GM19240 (cell line): ENCODE results near the gene C15orf62.

ENCODE experiments used
- DNase-seq: peaks from one replicate; pipeline ENCODE4 v3.0.0; 2011; ENCODE audit warnings: low spot score; ENCODE audit not compliant: insufficient read length

C15orf62 gene

GRCh38 chr15:40782609-40783227, 12.9 kb downstream of the C15orf62 start:
- DNase-seq = peak; percentile 62

- no peak for DNase-seq
Observed at GRCh38 chr15:40785164-40785563, 15.4 kb downstream of the C15orf62 start.

- DNase-seq = no peak
Observed at GRCh38 chr15:40785814-40786213, 16.0 kb downstream of the C15orf62 start.

- no peak for DNase-seq
Observed at GRCh38 chr15:40787344-40787841, 17.6 kb downstream of the C15orf62 start.

GRCh38 chr15:40787991-40788390, 18.2 kb downstream of the C15orf62 start:
- no peak for DNase-seq

DNA sequence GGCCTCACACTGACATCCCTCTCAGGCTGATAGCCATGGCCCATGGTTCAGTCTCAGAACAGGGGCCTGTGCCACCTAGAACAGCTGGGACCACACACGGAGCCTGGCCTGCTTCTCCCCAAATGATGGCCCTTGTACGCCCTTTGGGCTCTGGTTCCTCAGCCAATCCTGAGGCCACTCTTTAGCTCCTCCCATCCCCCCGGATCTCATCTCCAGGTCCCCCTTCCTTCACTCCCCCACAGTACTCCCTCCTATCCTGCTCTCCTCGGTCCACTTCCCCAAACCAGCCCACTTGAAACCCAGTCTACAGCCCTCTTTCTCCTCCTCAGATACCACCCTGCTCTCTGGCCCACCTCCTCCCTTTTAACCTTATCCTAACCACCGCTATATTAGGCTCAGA, 19.3 kb downstream of the C15orf62 start:
- DNase-seq = no peak

DNA sequence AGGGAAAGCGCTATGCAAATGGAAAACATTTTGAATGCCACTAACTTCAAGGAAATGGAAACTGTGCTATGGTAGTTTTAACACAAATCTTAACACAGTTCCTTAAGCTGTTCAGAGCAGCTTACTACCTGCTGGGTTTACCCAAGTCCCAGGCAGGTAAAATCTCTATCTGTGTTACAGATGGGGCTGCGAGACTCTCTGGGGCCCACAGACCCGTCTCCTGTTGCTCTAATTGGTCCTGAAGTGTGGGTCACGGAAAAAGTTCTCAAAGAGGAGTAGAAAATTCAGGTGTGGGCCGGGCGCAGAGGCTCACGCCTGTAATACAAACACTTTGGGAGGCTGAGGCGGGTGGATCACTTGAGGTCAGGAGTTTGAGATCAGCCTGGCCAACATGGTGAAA, 20.2 kb downstream of the C15orf62 start:
- no peak for DNase-seq

DNA sequence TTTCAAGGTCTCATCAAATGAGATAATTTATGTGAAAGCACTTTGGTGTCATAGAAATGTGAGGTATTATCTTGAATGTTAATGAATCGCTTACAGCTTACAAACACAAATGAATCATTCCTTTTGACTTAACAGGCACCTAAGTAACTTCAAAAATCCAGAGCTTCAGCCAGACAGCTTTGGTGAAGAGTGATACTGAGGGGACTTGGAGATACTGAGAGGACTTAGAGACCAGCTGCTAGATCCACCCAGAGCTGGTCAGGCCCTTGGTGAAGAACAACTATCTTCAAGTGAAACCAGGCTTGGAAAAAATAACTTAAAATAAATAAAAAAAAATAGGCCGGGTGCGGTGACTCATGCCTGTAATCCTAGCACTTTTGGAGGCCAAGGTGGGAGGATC, 20.9 kb downstream of the C15orf62 start:
- no peak for DNase-seq

DNA sequence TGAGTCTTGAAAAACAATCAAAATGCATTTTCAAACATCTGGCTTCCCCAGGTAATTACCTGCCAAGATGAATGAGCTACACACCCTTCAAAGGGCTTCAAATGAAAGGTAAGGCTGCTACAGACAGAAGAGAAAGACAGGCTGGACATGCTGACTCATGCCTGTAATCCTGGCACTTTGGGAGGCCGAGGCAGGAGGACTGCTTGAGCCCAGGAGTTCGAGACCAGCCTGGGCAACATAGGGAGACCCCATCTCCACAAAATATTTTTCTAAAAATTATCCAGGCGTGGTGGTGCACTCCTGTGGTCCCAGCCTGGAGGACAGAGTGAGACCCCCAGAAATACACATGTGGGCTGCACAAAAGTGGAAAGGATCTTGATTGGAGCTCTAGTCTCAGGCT, 22.6 kb downstream of the C15orf62 start:
- no peak for DNase-seq

DNA sequence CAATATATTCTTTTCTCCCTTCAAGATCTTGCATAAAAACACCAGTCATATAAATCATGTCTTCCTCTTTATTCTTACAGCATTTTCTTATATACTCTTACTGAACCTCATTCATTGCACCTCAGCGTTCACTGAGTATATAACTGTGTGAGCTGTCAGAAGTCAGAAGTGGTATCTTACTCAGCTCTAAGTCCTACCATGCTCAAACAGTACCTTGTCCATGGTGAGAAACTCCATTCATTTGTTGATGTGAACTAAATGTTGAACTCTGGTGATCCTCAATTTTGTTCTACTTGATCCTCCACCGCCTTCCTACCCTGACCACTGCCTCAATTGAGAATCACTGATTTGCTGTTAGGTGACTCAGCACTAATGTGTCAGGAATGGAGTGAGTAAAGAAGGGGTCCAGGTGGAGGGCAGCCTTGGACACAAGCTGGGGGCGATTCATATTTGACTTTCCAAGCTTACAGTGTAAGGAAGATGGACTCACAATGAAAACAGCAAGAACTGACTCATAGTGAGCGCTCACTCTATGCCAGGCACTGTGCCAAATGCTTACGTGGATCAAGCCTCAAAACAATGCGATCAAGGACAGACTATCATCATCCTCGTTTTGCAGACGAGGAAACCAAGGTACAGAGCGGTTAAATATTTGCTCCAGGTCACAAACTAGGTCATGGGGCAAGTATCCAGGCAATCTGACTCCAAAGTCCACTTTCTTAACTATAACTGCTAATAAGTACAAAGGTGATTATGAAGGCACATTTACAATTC, 23.6 kb downstream of the C15orf62 start:
- no peak for DNase-seq

DNA sequence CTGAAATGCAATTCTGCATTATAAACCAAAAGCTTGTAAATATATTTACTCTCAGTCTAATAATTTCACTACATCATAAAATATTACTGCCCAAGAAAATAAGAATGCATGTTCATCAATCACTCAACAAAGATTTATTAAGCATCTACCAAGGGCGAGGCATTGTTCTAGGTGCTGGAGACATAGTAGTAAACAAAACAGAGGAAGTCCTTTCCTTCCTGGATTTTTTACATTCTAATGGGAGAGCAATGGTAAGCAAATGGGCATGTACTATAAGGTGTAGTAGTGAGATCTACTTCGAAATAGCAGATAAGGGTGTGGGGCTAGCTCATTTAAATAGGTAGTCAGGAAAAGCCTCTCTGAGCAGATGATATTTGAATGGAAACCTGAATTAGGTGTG, 26.3 kb downstream of the C15orf62 start:
- DNase-seq = no peak

- DNase-seq = no peak
Observed at GRCh38 chr15:40796512-40796911, 26.7 kb downstream of the C15orf62 start.

DNA sequence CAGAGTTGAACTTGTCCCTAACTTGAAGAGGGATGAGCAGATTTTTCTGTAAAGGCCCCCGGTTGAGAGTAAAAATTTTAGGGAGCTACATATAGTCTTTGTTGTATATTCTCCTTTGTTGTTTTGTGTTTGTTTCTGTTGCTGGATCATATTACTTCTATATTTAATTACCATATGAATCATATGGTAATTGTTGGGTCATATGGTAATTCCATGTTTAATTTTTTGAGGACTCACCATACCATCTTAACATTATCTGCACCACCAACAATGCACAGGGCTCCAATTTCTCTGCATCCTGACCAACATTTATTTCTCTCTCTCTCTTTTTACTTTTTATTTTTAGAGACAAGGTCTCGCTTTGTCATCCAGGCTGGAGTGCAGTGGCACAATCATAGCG, 29.7 kb downstream of the C15orf62 start:
- DNase-seq = no peak

GRCh38 chr15:40803076-40803475, 33.3 kb downstream of the C15orf62 start:
- DNase-seq = no peak

DNA sequence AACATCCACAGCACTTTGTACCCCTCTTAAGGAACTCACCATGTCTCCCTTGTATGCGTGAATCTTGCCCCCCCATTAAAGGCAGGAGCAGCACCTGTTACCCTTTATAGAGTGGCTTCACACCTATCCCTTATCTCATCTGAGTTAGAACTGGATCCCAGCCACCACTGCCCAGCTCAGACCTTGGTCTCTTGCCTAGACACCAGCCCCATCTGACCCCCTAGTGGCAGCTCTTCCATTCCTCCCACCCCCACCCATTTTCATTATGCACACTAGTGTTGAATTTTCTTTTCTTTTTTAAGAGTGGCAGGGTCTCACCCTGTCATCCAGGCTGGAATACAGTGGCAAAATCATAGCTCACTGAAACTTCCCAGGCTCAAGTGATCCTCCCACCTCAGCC, 33.9 kb downstream of the C15orf62 start:
- no peak for DNase-seq

- no peak for DNase-seq
Observed at GRCh38 chr15:40806672-40807027, 36.9 kb downstream of the C15orf62 start.

DNA sequence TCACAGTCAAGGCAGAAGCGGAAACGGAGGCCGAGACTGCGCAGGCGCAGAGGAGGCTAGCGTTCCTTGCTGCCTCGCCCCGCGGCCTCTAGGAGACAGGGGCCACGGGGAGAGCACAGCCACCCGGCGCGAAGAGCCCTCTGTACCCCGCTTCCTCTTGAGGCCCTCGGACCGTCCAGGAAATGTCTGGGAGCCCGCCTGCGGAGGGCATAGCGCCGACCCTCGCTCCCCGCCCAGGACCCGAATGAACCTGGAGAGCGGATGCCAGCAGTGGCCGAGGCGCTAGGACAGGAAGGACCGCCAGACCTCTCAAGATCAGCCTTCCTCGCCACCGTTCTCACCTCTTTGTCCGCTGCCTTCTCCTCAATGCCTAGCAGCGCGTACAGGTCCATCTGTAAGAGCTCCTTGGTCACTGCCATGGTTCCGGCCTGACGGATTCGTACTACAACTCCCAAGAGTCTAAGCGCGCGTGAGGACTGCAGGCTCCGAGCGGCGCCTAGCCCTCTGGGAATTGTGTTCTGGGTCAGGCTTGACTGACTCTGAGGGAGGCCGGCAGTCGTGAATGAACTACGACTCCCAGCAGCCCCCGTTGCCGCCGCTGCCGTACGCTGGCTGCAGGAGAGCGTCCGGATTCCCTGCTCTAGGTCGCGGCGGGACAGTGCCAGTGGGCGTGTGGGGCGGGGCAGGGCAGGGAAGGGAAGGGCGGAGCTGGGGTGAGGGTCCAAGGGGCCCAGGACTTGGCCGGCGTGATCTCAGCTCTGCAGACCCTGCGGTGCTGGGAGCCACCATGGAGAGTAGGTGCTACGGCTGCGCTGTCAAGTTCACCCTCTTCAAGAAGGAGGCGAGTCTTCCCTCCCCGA, 37.5 kb downstream of the C15orf62 start, which contains the start of the genes DNAJC17 and ZFYVE19:
TSS of gene DNAJC17 (minus strand) at position 446 of the 860 bp plus-strand sequence. CDS start at position 419, 27 bp downstream.
TSS of gene ZFYVE19 (plus strand) at position 62 of the 860 bp plus-strand sequence. CDS start at position 563, 501 bp downstream.
- DNase-seq = peak; percentile 81

- no peak for DNase-seq
Observed at GRCh38 chr15:40807888-40808461, 38.2 kb downstream of the C15orf62 start.

DNA sequence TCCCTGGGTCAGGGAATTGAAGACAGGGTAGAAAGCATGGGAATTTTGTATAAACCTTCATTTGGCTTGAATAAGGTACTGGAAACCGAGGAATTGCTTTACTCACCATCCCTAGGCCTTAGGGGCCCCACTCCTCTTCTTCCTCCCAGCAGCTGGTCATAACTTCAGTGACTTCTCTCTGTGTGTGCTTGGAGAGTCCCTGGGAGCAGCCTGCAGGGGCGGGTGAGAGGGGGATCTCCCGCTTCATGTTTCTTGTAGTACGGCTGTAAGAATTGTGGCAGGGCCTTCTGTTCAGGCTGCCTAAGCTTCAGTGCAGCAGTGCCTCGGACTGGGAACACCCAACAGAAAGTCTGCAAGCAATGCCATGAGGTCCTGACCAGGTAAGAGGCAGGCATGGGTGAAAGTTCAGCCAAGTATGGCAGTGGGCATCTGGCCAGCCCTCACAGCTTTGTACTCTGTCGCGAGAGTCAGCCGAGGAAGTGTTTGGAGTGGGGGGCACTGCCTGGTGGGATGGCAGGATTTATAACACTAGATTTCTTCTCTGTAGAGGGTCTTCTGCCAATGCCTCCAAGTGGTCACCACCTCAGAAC, 39.2 kb downstream of the C15orf62 start:
- DNase-seq = no peak

DNA sequence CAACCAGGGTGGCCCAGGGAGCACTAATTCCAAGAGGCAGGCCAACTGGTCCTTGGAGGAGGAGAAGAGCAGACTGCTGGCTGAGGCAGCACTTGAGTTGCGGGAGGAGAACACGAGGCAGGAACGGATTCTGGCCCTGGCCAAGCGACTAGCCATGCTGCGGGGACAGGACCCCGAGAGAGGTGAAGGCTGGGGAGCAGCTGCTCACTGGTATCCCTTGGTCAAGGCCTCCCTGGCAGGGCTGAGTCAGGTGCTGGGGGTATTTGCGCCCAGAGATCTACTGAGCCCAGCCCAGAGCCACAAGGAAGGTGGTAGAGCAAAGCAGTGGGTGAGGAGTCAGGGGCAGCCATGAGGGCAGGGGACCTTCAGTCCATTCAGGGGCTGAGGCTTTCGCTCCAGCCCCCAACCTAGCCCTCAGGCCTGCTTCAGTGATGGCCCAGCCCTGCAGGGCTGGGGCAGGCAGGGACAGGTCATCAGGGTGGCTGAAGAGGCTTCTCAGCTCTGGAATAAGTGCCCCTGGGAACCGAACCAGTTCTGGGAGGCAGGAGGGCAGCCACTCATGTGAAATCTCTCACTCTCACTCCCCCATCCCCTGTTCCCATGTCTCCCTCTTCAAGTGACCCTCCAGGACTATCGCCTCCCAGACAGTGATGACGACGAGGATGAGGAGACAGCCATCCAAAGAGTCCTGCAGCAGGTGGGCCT, 43.1 kb downstream of the C15orf62 start:
- no peak for DNase-seq
